ENCODE measurements around the gene MYRIP.
"Not testable (repeated sequence)": the region's sequence is repeated elsewhere in the genome, so short reads cannot be mapped to it uniquely, and the experiment has no call there.

MYRIP gene

GRCh38 chr3:40045051-40045450 lies 235.6 kb downstream of the MYRIP start:
- DNase-seq = no peak

GRCh38 chr3:40046149-40046548 lies 236.7 kb downstream of the MYRIP start:
- DNase-seq = no peak

GRCh38 chr3:40047406-40047805 lies 238.0 kb downstream of the MYRIP start:
- DNase-seq = no peak

- DNase-seq = no peak
Measured at GRCh38 chr3:40053663-40054062, 244.3 kb downstream of the MYRIP start.

GRCh38 chr3:40054568-40055222 lies 245.3 kb downstream of the MYRIP start:
- no peak for DNase-seq

- no peak for DNase-seq
Measured at GRCh38 chr3:40055361-40055760, 246.0 kb downstream of the MYRIP start.

GRCh38 chr3:40055956-40056355 lies 246.5 kb downstream of the MYRIP start:
- no peak for DNase-seq

GRCh38 chr3:40057077-40057476 lies 247.7 kb downstream of the MYRIP start:
- no peak for DNase-seq

GRCh38 chr3:40057786-40058185 lies 248.4 kb downstream of the MYRIP start:
- no peak for DNase-seq

- no peak for DNase-seq
Measured at GRCh38 chr3:40068636-40069035, 259.2 kb downstream of the MYRIP start.

GRCh38 chr3:40070816-40071215 lies 261.4 kb downstream of the MYRIP start:
- DNase-seq = no peak

GRCh38 chr3:40071683-40072238 lies 262.4 kb downstream of the MYRIP start:
- DNase-seq = no peak

GRCh38 chr3:40073310-40074007 lies 264.1 kb downstream of the MYRIP start:
- DNase-seq = no peak

- not testable (repeated sequence) for DNase-seq
Measured at GRCh38 chr3:40077139-40077538, 267.7 kb downstream of the MYRIP start.

- not testable (repeated sequence) for DNase-seq
Measured at GRCh38 chr3:40077828-40078492, 268.6 kb downstream of the MYRIP start.

- no peak for DNase-seq
Measured at GRCh38 chr3:40078590-40078989, 269.2 kb downstream of the MYRIP start.

- no peak for DNase-seq
Measured at GRCh38 chr3:40079203-40079846, 269.9 kb downstream of the MYRIP start.

- no peak for DNase-seq
Measured at GRCh38 chr3:40079847-40080240, 270.4 kb downstream of the MYRIP start.

GRCh38 chr3:40083066-40083465 lies 273.7 kb downstream of the MYRIP start:
- DNase-seq = no peak

- not testable (repeated sequence) for DNase-seq
Measured at GRCh38 chr3:40084424-40084823, 275.0 kb downstream of the MYRIP start.

GRCh38 chr3:40086890-40087883 lies 277.8 kb downstream of the MYRIP start:
- no peak for DNase-seq

All from CD4-positive, alpha-beta T cell treated with Interleukin-12 subunit alpha and Interleukin-12 subunit beta, for 1 hour (primary cell).